Activated CD8-positive, alpha-beta memory T cell treated with anti-CD3 and anti-CD28 coated beads, Interleukin-2, amount 50 U/mL, for 1 hour (primary cell): ENCODE results near the gene FSD1.
"Not testable (repeated sequence)": the region's sequence is repeated elsewhere in the genome, so short reads cannot be mapped to it uniquely, and the experiment has no call there.

Source experiments
- DNase-seq: peaks from one replicate; pipeline ENCODE4 v3.0.0-alpha.2; 2020; ENCODE audit errors: extremely low read depth

The FSD1 gene

DNA sequence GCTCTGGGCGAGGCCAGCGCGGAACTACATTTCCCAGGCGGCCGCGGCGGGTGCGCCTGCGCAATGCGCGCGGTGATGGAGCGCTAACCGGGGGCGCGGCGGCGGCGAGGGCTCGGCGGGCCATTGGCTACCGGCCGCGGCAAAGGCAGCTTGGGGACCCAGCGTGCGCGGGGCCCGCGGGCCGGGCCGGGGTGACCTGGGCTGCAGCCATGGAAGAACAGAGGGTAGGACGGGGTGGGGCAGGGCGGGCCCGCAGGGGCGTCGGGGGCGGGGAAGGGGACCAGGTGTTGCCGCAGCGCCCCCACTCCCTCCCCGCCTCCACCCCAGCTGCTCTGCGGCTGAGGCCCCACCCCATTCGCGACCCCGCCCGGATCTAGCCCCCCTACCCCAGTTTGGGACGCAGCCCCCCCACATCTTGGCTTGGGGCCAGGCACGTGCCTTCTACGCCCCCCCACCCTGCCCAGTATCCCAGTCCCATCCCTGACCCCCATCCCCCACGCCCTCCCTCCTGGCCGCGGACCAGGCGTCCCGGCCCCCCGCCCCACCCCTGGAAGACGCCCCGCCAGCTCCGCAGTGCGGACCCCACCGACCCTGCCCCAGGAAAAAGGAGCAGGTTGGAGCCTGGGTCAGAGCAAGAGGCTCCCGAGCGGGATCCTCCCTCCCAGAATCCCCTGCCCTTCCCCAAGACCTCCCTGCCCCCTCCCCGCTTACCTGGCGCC is at the start of gene FSD1:
FSD1 (plus strand) TSS at position 61 of the 719 bp plus-strand sequence; CDS start at position 210, 149 bp downstream.
- no peak for DNase-seq

DNA sequence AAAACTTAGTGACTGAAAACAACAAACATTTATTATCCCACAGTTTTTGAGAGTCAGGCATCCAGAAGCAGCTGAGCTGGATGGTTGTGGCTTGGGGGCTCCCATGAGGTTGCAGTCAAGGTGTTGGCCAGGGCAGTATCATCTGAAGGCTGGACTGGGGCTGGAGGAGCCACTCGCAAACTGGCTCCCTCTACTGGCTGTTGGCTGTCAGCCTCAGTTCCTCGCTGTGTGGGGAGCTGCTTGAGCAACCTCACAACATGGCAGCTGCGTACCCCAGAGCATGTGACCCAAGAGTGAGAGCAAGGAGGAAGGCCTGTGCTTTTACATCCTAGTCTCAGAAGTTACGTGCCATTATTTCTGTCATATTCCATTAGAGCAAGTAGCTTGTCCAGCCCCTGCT is 47.8 kb upstream of the FSD1 start:
- DNase-seq = no peak

DNA sequence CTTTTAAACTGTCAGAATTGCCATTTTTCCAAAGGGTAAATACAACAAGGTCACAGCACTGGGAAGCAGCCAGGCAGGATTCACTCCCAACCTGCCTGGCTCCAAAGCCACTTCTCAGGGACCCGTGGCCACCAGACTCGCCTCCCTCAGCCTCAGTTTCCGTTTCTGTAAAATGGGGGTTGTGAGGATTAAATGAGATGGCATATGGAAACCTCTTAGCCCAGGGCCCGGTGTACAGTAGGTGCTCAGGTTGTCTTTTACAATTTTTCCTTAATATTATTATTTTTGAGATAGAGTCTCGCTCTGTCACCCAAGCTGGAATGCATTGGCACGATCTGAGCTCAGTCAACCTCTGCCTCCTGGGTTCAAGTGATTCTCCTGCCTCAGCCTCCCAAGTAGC is 47.4 kb upstream of the FSD1 start:
- DNase-seq = no peak

DNA sequence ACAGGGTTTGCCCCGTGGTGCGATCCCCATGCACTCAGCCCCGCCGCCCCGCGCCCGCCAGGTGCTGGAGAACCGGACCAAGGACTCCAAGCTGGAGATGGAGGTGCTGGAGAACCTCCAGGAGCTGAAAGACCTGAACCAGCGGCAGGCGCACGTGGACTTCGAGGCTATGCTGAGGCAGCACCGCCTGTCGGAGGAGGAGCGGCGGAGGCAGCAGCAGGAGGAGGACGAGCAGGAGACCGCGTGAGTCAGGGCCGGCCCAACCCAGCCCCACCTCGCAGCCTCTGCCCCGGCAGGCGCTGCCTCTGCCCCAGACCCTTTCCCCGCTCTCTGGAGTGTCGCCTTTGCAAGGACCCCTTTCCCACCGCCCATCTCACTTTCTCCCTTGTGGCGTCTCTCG is 46.2 kb upstream of the FSD1 start:
- DNase-seq = no peak

DNA sequence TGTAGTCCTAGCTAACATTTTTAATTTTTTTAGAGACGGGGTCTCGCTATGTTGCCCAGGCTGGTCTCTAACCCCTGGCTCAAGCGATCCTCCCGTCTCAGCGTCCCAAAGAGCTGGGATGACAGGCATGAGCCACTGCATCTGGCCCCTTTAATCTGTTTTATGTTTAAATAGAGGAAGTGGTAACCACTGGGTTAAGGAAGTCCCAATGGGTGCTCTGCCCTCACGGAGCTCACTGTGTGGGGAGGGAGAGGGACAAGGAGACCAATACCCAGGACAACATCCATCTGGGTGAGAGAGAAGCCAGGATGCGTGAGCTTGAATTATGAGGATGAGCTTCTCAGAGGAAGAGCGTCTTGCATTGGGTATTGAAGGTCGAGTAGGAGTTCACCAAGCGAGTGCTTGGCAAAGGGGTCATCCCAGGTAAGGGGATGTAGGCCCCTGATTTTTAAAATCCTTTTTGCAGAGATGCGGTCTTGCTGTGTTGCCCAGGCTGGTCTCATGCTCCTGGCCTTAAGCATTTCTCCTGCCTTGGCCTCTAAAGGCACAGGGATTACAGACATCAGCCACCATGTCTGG is 43.7 kb upstream of the FSD1 start:
- no peak for DNase-seq

DNA sequence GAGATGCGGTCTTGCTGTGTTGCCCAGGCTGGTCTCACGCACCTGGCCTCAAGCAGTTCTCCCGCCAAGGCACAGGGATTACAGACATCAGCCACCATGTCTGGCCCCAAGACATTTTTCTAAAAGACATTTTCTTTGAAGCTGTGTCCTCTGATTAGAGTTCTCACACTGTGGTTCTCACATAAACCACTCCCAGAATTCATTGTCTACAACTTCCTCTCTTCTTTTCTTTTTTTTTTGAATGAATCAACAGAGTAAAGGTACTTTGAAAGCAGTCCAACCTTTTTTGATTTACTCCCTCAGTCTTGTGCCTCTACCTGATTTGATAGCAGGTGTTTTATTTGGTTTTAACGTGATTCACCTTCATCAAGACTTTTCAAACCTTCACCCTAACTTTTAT is 39.6 kb upstream of the FSD1 start:
- DNase-seq = no peak

DNA sequence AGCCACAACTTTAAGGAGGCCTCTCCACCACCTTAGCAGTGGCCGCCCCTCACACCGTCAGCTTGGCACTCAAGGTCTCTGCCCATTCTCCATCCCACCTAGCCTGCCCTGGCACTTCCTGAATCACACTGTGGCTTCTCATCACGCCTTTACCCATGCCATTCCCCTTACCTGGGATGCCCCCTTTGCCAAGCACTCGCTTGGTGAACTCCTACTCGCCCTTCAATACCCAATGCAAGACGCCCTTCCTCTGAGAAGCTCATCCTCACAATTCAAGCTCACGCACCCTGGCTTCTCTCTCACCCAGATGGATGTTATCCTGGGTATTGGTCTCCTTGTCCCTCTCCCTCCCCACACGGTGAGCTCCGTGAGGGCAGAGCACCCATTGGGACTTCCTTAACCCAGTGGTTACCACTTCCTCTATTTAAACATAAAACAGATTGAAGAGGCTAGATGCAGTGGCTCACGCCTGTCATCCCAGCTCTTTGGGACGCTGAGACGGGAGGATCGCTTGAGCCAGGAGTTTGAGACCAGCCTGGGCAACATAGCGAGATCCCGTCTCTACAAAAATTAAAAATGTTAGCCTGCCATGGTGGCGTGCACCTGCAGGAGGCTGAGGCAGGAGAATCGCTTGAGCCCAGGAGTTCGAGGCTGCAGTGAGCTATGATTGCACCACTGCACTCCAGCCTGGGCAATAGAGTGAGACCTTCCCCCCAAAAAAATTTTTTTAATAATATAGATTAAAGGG is 38.0 kb upstream of the FSD1 start:
- DNase-seq = no peak

DNA sequence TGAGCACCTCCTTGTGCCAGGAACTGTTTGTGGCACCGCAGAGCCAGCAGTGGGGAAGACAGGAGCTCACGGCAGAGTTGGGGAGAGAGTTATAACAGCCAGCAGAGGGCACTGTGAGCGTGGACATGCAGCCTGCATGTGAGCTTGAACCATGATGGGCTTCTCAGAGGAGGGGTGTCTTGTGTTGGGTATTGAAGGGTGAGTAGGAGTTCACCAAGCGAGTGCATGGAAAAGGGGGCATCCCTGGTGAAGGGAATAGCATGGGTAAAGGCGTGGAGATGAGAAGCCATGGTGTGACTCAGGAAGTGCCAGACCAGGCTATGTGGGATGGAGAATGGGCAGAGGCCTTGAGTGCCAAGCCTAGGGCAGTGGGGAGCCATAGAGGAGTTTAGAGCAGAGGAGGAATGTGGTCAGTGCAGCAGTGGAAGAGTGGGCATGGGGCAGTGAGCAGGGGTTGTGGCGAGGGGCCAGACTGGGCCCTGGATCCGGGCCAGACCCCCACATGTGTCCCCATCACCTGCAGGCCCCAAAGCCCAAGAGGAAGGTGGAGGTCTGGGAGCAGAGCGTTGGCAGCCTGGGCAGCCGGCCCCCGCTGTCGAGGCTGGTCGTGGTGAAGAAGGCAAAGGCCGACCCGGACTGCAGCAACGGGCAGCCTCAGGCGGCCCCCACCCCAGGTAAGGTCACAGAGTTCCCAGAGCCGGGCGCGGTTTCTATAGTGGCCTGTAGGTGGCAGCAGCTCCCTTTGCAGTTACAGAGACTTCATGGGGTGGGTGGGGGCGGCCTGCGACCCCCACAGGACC is 37.1 kb upstream of the FSD1 start:
- DNase-seq = peak; percentile 13

DNA sequence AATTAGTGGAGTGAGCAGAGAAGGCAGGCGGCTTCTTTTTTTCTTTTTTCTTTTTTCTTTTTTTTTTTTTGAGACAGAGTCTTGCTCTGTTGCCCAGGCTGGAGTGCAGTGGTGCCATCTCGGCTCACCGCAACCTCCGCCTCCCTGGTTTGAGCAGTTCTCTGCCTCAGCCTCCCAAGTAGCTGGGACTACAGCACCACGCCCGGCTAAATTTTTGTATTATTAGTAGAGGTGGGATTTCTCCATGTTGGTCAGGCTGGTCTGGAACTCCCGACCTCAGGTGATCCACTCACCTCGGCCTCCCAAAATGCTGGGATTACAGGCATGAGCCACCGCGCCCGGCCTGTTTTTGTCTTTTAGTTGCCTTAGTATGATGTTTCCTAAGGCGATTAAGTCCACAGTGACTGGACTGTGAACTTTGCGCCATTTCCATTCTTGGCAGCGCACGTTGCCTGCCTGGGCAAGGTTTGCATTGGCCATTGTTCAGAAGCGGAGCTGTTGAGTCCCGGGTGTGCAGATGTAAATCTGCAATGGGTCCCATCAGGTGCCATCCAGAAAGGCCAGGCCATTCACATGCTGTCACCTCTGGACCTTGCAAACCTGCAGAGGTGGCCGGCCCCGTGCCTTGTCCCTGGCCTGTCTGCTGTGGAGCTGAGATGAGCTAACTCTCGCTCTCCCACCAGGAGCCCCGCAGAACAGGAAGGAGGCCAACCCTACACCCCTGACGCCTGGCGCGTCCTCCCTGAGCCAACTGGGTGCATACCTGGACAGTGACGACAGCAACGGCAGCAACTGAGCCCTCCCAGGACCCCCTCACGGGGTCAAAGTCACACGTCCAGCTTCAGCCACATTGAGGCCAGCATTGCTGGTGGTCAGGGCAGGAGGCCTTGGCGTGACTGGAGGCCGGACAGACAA is 36.2 kb upstream of the FSD1 start:
- no peak for DNase-seq

DNA sequence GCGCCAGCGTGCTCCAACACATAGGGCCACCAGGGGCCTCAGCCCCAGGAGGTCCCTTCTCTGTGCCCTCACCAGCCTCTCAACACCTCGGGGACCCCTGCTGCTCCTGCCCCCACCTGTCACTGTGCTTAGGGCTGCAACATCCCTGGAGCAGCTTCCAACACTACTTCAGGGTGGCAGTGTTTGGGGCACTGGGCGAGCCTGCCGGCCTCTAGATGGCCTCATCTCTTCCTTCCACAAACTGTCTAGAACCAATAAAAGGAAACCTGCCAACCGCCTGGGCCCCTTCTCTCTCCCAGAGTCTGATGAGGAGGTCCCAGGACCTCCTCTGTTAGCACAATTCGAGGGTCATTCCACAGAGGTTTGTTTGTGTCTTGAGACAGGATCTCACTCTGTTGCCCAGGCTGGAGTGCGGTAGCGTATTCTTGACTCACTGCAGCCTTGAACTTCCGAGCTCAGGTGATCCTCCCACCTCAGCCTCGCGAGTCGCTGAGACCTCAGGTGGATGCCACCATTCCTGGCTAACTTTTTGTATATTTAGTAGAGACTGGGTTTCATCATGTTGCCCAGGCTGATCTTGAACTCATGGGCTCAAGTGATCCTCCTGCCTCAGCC is 35.5 kb upstream of the FSD1 start:
- no peak for DNase-seq

DNA sequence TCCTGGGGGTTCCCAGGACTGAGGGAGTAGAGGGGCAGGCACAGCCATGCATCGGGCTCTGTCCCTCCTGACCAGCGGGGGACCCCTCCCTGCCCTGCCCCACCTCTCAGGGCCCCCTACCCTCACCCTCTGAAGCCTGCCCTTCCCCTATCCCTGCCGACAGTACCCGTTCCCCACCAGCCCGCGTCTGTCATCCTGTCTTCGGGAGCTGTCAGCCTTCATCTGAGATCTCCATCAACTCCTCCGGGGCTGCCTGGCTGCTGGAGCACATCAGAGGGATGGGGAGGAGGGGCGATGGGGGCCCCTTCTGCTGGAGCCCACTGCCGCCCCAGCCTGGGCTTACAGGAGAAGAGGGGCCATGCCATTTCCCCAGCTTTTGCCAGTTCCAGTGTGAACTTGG is 31.5 kb upstream of the FSD1 start:
- no peak for DNase-seq

DNA sequence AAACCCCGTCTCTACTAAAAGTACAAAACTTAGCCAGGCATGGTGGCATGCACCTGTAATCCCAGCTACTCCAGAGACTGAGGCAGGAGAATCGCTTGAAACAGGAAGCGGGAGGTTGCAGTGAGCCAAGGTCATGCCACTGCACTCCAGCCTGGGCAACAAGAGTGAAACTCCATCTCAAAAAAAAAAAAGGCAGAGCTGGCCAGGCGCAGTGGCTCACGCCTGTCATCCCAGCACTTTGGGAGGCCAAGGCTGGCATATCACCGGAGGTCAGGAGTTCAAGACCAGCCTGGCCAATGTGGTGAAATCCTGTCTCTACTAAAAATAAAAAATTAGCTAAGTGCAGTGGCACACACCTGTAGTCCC is 30.1 kb upstream of the FSD1 start:
- not testable (repeated sequence) for DNase-seq

DNA sequence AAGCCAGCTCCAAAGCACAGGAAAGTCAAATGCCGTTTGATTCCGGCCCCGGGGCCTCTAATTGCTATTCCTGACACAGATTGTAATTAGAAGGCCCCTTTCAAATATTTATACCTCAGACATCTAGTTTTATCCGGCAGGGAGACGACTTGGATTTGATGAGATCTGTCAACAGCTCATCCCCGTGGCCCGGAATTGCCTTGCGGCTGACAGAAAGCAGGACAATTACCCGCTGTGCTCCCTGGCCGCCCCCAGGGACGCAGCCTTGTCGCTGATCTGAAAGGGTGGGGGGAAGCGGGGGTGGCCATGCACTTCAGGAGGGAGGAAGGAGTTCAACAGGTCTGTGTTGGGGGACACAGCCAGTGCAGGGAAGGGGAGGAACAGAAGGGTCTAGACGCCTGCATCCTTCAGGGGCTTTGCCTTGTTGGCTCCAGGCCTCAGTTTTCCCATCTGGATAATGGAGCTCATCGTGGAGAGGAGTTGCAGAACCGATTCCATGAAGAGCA is 27.2 kb upstream of the FSD1 start:
- DNase-seq = no peak

DNA sequence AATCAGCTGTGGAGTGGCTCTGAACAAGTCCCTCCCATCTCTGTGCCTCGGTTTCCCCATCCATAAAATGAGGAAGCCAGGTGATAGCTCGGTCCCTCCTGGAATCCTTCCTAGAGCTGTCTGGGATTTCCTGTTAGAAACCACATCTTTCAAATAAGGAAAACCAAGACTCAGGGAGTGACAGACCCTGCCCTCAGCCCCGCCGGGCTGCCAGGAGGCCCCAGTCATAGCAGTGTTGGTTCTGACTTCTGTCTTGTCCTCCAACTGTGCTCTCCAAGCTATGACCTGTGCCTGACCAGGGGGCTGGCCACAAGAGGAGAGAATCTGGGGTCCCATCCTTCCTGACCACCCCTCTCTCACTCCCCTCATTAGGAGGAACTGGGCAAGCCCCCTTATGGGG is 26.4 kb upstream of the FSD1 start:
- DNase-seq = no peak

DNA sequence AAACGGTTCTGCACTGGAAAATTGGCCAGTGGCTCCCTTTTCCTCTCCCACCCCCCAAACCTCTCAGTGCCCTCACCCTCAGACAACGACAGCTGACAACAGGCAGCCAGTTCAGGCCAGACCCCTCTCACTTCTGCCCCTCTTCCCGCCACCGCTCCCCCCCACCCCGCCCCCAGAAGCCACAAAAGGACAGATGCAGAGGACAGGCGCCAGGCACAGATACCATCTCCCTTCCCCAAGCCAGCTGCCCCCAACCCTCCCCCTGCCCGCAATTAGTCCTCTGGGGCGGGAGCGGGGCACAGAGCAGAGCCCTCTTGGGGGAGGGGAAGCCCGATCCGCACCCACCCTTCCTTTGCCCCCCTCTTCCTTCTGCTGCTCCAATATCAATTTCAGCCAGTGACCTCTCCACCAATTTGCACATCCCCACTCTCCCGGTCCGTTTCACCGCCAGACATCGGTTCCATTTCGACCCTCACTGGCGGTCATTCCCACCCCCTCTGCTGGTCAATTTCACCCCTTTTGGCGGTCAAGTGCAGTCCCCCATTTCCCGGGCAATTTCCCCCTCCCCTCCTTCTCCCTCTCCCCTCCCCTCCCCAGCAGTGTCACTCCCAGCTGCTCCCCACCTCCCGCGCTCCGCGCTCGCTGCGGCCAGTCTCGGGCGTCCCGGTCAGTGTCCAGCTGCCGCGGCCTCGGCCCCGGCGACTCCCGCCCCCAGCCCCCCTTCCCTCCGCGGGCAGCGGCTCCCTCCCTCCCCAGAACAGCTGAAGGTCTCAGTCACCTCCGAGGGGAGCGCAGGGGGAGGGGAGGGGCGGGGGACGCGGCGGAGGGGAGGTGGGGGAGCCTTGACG is 25.8 kb upstream of the FSD1 start, which contains the start of gene SHD:
SHD (plus strand) TSS at position 848 of the 848 bp plus-strand sequence. CDS start 798 bp downstream, outside the sequence.
- DNase-seq = no peak

DNA sequence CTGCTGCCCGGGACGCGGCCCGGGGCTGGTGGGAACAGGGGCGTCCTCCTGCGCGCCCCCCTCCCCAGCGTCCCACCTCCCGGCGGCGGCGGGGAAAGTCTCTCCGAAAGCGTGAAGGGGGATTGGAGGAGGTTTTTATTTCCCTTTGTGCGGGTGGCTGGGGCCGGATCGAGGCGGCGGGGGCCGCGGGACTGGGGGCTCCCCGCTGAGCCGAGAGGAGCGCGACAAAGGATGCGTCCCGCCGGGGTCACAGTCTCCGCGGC is 25.2 kb upstream of the FSD1 start:
- no peak for DNase-seq

DNA sequence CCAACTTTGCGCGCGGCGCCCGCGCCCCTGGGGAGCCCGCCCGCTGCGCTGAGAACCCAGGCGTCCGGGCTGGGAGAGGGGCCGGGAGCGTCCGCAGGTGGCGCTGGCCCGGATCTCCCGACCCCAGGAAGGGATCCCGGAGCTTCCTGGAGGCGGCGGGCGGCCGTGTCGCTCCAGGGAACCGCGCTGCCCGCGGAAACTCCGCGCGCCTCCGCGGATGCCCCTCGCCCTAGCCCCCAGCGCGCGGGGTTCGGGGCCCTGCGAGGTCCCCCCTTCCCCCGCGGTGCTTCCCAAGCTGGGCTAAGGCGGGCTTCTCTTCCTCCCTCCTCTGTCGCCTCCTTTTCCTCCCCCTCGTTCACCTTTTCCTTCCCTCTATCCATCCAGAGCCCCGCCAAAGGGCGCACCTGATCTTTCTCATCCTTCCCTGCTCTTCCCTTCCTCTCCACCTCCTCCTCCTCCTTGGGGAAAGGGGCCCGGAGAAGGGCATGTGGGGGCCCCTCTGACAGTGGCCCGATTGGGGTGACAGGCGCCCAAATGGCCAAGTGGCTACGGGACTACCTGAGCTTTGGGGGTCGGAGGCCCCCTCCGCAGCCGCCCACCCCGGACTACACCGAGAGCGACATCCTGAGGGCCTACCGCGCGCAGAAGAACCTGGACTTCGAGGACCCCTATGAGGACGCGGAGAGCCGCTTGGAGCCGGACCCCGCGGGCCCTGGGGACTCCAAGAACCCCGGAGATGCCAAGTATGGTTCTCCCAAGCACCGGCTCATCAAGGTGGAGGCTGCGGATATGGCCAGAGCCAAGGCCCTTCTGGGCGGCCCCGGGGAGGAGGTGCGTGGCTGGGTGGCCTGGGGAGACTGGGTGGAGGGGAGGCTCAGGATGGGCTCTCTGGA is 24.6 kb upstream of the FSD1 start:
- DNase-seq = no peak

DNA sequence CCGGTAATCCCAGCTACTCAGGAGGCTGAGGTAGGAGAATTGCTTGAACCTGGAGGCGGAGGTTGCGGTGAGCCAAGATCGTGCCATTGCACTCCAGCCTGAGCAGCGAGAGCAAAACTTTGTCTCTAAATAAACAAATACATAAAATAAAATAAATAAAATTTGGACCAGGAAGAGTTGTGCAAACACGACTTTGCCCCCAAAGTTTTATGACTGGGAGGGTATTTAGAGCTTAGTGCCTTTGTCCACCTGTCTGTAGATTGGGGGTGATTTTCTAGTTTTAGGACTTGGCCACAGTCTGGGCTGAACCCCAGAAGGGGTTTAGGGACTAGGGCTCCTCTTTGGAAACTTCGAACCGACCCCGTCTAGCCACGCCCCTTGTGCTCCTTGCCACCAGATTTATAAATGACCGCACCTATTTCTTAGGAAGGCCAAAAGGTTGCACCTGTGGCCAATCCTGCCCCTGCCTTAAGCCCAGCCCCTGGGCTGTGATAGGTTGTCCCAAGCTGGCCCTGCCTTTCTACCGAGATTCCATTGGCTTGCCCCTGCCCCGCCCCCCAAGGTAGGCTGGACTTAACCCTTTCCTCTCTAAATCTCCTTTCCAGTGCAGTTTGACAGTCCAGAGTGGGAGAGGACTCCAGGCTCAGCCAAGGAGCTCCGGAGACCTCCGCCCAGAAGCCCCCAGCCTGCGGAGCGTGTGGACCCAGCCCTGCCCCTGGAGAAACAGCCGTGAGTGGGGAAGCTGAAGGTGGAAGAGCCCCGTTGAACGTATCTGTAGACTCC is 20.0 kb upstream of the FSD1 start:
- DNase-seq = no peak
